HG03097 (cell line): ENCODE results near the gene WASF2.

Experiments used
- ATAC-seq: cut with Tn5 transposase; IDR thresholded peaks from one replicate; pipeline ENCODE4 v1.9.1; 2021; ENCODE audit not compliant: unreplicated experiment, low FRiP score

WASF2 gene

GRCh38 chr1:27363766-27364695 lies 125.9 kb downstream of the WASF2 start:
- no peak for ATAC-seq

DNA sequence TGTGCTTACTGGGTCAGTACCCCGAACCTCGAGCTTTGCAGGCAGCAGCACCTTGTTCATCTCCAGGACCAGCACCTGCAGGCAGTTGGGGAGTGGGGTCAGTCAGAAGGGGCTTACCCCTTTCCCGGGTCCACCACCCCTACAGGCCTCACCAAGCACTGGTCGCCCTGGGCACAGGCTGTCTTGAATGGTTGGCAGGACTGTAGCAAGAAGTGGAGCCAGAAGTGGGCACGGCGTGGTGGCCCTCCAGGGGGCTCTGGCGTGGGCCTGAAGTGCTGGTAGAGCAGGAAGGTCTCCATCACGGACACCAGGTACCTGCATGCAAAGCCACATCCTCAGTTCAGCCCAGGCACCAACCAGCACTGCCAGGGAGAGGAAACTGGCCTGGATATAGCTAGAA lies 128.4 kb downstream of the WASF2 start:
- ATAC-seq: no peak

DNA sequence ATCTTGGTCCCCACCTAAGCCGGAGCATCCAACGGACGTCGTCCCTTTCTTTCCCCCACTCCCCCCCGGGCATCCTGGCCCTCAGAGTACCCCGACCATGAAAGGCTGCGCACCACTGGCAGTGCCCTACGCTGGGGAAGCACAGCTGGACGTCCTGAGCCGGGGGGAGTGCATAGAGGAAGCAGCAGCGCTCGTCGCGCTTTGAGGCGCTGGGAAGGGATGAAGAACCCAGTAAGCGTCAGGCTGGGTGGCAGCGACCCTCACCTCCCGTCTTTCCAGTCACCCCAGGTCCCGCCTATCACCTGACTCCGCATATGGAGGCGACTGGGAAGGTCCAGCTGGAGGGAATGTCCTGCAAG lies 128.9 kb downstream of the WASF2 start:
- no peak for ATAC-seq

DNA sequence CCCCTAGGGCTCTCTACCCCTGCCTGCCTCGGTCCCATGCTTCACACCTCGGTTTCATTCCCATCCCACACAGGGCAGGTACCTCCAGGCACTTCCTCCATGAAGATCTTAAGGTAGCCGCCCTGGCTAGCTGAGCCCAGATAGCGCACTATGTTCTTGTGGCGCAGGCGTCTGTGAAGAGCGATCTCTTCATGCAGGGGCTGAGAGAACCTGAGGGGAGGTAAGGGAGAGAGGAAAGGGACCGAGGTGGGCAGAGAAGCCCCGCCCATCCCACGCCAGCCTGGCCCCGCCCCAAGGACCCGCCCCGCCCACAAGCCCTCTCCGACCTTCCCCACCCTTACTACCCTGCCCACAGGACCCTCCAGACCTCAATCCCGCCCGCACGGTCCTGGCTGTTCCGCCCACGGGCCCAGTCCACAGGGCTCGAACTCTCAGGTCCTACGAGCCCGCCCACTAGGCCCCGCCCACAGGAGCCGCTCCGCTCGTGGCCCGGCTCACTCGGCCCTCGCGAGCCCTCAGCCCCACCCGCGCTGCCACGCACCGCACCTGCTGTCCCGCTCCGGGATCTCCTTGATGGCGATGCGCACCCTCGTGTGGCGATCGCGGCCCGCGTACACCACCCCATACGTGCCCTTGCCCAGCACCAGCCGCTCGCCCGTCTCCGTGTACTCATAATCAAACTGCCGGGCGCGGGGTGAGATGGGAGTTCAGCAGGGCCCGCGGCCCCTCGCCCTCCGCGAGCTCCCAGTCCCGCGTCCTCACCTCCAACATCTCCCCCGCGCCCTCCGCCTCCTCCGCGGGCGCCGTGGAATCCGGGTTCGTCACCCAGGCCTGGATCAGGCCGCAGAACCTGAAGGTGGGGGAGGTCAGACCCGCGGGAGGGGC lies 129.6 kb downstream of the WASF2 start:
- no peak for ATAC-seq

- no peak for ATAC-seq
These were observed 130.2 kb downstream of the WASF2 start for GRCh38 chr1:27359822-27360158.

GRCh38 chr1:27358928-27359313 lies 131.0 kb downstream of the WASF2 start:
- no peak for ATAC-seq

DNA sequence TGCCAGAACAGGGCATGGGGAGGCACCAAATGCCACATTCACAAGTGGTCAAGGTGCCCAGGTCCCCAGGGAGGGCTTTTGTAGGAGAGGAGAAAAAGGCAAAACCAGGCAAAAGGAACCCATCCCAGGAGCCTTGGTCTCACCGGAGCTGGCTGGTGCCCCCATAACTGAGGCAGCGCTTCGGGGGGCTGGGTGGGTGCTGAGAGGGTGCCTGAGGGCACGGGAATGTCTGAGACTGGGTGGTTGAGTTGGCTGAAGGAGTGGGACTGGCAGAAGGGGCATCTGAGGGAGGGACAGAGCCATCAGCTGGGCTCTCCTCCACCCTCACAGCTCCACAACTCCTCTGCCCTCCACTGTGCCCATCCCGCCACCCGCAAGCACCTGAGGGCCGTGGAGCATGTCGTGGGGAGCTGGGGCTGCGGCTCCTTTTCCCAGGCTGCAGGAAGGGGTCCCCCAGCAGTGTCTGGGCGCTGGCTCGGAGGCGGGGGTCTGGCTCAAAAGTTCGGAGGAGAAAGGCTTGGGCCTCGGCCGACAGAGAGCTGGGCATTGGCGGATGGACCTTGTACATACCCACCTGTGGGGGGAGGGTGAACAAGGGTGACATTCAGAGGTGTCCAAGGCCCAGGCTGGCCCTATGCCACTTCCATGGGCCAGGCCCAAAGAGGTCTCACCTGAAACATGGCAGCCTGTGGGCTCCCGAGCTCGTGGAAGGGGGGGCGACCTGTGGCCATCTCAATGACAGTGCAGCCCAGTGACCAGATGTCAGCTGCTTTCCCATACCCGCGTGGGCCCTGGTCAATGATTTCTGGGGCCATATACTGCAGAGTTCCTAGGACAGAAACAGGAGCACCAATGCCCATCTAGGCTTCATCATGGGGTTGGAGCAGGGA lies 131.7 kb downstream of the WASF2 start:
- no peak for ATAC-seq

GRCh38 chr1:27357281-27358037 lies 132.5 kb downstream of the WASF2 start:
- no peak for ATAC-seq

GRCh38 chr1:27356619-27357280 lies 133.2 kb downstream of the WASF2 start:
- ATAC-seq: no peak

- ATAC-seq: no peak
These were observed 133.7 kb downstream of the WASF2 start for GRCh38 chr1:27356277-27356618.

DNA sequence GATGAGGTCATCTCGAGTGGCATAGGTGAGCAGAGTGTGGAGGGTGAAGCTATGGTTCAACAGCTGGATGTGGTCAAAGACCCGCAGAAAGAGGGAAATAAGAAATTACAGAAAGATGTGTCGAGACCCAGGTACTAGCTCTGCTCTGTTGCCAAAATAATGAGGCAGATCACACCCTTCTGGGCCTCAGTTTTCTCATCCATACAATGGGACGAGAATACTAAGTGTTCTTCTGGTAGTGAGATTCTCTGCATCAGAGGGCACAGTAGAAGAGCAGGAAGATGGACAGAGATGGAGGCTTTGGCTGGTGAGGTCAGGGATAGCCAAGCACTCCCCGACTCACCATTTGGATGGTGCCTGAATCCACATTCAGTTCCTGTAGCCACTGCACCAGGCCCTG lies 134.3 kb downstream of the WASF2 start:
- no peak for ATAC-seq
